GM19455 (cell line): ENCODE results near the gene UNC5A.
"Not testable (repeated sequence)": the region's sequence is repeated elsewhere in the genome, so short reads cannot be mapped to it uniquely, and the experiment has no call there.

ENCODE experiments used
- ATAC-seq: cut with Tn5 transposase; IDR thresholded peaks from one replicate; pipeline ENCODE4 v1.9.1; 2021; ENCODE audit not compliant: unreplicated experiment

The UNC5A gene

DNA sequence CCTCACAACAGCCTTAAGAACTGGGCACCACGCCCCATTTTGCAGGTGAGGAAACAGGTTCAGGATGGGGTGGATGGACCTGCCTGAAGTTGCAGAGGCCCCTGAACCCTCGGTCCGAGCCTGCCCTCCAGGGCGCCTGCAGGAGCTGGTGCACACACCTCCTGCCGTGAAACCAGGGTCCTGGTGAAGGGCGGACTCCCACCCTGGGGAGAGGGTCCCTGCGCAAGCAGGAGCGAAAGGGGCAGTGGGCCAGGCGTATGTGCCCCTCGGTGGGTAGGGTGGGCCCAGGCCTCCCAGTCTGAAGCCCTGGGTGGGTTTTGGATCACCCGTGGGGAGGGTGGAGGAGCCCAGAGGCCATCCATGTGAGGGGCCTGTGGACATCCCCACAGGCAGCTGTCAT, 50.9 kb downstream of the UNC5A start:
- no peak for ATAC-seq

DNA sequence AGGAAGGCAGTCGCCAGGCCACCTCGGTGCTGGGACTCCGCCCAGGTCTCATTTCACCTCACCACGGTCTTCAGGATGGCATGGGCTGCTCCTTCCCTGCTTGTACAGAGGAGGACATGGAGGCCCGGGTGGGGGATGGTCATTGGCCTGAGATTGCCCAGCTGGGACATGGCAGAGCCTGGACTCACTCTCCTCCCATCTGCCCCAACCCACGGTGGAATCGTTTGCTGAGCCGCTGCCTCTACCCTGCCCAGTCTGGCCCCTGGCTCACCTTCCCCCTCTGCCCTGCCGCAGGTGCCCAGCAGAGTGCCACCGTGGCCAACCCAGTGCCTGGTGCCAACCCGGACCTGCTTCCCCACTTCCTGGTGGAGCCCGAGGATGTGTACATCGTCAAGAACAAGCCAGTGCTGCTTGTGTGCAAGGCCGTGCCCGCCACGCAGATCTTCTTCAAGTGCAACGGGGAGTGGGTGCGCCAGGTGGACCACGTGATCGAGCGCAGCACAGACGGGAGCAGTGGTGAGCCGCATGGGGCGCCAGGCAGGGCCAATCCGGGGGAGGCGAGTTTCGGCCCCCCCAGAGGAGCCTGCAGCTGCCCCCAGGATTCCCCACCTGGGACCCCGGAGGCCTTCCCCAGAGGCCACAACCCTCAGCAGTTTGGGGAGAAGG, 52.1 kb downstream of the UNC5A start:
- ATAC-seq: no peak

DNA sequence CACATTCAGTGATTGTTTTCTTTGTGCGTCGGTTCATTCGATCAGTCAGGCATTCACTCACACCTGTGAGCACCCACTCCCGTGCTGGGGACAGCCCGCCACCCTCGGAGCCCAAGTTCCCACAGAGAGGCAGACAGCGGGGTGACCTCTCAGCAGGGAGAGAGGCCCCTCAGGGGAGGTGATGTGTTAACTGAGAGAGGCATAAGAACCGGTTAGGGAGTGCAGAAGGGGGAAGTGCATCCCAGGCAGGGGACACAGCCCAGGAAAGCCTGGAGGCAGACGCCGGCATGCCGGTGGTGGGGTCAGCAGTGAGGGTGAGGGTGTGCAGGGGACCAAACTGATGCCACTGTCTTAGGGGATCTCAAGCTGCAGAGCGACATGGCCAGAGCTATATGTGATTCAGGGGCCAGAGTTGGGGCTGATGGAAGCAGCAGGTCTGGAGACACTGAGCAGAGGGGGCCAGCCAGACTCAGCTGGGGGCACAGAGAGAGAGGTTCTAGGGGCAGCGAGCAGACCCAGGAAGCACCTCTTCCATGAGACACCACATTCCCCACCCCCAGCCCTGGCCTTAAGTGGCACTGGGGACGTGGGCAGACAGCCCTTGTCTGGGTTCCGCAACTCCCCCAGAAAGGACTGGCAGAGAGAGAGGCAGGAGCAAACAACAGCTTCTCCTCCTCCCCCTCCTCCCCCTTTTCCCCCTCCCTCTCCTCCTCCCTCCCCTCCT, 52.8 kb downstream of the UNC5A start:
- ATAC-seq: no peak

DNA sequence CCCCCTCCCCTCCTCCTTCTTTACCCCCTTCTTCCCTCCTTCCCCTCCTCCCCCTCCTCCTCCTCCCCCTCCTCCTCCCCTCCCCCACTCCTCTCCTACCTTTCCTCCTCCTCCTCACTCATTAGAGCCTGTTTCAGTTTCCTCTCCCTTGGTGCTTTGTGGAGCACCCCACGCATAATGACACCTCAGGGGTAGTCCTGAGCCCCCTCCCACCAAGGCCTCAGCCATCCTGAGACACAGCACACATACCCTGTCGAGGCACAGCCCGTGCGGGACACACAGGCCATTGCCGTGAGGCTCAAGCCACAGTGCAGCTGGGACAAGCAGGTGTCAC, 53.4 kb downstream of the UNC5A start:
- no peak for ATAC-seq

DNA sequence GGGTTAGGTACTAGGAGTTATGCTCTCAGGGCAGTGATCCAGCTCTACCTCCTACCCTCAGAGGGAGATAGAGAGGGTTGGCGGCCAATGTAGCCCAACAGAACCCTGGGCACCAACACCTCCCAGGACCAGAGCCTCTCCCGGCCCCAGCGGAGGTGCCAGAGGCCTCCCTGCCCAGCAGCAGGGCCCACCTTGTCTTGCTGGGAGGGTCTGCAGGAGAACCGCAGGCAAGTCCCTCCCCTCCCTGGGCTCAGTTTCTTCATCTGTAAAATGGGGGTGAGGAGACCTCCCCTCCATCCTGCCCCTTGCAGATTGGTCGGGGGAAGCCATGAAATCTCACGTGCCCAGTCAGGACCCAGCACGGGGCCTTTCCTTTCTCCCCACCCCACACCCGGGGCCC, 54.4 kb downstream of the UNC5A start:
- ATAC-seq: no peak

DNA sequence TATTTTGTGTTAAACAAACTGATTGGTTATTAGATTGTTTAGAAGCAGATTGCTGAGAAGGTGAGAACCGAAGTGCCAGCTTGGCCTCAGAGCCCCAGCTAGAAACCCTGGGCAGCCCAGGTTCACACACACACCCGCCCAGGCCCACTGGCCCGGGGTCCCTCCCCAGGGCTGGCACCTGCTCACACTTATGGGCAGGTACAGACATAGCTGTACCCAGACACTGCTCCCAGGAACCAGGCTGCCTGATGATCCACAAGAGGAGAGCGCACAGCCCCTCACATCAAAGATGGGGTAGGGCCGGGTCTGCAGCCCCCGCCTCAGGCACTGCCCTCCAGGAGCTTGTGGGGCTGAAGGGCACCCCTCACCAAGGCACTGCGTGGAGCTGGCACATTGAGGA, 55.6 kb downstream of the UNC5A start:
- no peak for ATAC-seq

DNA sequence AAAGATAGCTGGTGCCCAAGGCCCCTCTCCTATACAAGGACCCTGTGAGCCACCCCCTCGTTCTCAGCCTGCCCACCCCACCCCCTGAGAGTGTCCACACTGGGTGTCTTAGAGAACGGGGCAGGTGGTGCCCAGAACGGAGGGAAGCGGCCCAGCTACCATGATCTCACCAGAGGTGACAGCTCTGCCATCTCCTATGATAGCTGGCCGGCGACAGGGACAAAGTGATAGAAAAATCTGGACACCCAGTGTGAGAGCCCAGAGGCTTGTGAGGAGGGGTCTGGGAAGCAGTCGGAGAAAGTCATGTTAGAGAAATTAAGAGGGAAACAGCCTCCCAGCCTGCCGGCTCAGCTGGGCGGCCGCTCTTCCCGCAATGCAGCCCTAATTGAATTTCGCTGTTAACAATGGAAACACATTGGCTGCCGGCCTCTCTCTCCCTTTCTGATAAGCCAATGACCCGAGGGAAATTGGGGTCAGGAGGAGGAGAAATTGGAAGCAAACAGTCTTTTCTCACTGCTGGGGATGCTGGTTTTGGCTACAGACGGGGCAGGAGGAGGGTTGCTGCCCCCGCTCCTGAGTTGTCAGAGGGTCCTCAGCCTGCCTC, 56.5 kb downstream of the UNC5A start:
- ATAC-seq: no peak

DNA sequence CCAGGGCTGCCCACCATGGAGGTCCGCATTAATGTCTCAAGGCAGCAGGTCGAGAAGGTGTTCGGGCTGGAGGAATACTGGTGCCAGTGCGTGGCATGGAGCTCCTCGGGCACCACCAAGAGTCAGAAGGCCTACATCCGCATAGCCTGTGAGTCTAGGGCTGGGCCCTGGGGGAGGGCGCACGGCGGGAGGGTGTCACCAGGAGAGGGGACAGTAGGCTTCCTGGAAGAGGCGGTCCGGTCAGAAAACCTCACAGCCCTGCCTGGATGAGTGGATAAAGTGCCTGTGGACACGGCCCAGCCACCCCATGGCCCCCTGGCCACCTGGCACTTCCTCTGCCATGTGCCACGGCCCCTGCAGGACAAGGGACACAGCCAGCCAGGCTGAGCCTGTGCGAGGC, 57.8 kb downstream of the UNC5A start:
- no peak for ATAC-seq

DNA sequence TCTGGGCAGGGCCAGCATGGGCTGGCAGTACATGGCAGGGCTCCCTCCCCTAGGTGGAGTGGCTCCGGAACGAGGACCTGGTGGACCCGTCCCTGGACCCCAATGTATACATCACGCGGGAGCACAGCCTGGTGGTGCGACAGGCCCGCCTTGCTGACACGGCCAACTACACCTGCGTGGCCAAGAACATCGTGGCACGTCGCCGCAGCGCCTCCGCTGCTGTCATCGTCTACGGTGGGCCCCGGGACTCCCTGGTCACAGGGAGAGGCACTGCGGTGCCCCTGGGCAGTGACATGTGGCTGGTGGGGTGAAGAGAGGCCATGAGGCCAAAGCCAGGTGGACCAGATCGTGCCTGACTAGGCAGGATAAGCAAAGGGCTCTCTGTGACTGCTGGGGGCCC, 58.4 kb downstream of the UNC5A start:
- ATAC-seq: no peak

DNA sequence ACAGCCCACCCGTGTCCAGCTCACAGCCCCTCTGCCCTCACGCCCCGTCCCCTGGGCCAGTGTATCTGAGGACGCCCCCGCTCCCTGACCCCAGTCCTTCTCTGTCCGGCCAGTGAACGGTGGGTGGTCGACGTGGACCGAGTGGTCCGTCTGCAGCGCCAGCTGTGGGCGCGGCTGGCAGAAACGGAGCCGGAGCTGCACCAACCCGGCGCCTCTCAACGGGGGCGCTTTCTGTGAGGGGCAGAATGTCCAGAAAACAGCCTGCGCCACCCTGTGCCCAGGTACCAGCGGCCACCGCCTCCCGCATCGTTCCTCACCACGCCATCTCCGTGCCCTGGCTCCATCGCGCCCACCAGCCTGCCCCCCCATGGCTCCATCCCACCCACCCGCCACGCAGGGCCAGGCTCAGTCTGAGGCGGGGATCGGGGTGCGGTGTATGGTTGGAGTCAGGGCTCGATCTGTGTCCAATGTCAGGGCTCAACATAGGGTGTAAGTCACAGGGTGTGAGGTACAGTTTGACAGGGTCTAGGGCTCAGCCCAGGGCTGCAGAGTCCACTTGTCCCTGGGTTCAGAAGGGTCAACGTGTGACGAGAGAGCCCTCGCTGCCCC, 59.2 kb downstream of the UNC5A start:
- ATAC-seq: no peak

DNA sequence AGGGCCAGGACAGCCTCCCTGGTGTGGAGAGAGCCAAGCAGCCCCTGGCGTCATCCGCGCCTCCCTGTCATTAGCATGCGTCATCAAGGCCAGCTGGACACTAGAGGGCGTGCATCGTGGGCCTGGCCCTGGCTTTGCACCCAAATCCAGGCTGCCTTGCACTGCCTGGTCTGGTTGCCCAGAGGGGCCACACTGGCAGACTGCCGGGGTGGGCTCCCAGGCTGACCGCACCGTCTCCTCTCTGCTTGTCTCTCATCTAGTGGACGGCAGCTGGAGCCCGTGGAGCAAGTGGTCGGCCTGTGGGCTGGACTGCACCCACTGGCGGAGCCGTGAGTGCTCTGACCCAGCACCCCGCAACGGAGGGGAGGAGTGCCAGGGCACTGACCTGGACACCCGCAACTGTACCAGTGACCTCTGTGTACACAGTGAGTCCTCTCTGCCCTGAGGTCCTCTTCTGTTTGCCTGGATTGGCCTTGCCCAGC, 59.8 kb downstream of the UNC5A start:
- no peak for ATAC-seq

DNA sequence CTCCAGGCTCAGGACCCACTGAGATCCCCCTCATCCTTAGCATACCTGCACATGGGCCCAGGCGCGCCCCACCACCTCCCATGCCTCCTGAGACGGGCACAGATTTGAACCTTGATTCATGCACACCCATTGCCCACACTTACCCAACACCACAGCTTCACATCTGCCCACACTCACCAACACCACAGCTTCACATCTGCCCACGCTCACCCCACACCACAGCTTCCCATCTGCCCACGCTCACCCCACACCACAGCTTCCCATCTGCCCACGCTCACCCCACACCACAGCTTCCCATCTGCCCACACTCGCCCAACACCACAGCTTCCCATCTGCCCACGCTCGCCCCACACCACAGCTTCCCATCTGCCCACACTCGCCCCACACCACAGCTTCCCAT, 60.3 kb downstream of the UNC5A start:
- ATAC-seq: not testable (repeated sequence)

DNA sequence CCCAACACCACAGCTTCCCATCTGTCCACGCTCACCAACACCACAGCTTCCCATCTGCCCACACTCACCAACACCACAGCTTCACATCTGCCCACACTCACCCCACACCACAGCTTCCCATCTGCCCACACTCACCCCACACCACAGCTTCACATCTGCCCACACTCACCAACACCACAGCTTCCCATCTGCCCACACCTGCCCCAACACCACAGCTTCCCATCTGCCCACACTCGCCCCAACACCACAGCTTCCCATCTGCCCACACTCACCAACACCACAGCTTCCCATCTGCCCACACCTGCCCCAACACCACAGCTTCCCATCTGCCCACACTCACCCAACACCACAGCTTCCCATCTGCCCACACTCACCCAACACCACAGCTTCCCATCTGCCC, 62.2 kb downstream of the UNC5A start:
- ATAC-seq: not testable (repeated sequence)

DNA sequence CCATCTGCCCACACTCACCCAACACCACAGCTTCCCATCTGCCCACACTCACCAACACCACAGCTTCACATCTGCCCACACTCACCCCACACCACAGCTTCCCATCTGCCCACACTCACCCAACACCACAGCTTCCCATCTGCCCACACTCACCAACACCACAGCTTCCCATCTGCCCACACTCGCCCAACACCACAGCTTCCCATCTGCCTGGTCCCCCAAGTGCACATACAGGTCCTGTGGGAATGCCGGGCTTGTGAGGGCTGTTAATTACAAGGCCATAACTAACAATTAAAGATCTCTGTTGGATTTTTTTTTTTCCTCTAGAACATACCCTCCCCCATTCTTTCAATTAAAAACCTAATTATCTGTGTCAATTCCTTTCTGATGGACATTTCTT, 62.7 kb downstream of the UNC5A start:
- not testable (repeated sequence) for ATAC-seq

DNA sequence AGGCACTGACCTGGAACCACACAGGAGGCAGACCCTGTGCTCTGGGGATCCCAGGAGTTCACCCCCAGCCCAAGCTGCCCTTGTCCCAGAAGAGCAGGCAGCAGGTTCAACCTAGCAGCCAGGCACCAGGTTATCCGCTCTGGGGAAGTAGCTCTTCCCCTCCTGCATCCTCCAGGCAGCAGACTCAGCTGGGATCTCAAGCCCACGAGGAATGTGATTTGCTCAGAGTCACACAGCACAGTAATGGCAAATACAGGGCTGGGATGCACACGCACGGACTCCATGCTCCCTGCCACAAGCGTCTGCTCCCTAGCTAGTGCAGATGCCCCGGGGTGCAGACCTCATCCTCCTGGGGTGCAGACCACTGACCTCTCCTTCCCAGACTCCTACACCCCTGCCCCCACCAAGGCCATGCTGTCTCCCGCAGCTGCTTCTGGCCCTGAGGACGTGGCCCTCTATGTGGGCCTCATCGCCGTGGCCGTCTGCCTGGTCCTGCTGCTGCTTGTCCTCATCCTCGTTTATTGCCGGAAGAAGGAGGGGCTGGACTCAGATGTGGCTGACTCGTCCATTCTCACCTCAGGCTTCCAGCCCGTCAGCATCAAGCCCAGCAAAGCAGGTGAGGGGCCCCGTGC, 63.3 kb downstream of the UNC5A start:
- no peak for ATAC-seq

DNA sequence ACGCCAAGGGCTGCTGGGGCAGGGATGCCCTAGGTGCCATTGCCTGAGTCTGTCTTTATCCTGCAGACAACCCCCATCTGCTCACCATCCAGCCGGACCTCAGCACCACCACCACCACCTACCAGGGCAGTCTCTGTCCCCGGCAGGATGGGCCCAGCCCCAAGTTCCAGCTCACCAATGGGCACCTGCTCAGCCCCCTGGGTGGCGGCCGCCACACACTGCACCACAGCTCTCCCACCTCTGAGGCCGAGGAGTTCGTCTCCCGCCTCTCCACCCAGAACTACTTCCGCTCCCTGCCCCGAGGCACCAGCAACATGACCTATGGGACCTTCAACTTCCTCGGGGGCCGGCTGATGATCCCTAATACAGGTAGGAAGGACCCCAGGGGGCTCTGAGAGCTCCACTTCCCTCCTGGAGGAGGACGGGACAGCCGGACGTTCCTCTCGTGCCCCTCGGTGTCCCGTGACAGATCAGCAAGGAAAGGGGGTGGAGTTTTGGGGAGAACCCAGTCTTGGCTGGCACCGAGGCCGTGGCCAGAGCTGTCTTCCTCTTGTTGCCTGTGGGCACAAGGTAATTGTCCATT, 63.9 kb downstream of the UNC5A start:
- ATAC-seq: no peak

DNA sequence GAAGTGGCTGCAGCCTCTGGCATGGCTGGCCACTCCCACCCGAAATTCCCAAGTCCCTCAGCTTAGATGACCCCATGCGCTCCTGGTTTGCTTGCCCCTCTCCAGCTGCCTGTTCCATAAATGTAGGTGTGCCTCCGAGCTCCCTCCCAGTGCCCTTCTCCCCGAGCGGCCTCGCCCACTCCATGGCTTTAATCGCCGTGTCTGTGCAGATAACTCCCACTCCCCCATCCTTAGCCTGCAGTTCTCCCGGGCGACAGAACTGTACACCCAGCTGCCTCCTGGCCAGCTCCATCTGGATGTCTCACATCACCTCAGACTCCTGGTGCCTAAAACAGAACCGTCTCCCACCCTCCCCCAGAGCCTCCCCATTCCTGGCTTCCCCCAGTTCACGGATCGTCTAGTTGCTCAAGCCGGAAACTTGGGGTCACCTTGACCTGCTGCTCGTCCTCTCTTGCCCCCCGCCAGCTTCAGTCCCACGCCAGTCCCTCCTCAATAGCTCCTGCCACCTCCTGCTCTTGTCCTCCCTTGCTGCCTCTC, 64.7 kb downstream of the UNC5A start:
- ATAC-seq: no peak

DNA sequence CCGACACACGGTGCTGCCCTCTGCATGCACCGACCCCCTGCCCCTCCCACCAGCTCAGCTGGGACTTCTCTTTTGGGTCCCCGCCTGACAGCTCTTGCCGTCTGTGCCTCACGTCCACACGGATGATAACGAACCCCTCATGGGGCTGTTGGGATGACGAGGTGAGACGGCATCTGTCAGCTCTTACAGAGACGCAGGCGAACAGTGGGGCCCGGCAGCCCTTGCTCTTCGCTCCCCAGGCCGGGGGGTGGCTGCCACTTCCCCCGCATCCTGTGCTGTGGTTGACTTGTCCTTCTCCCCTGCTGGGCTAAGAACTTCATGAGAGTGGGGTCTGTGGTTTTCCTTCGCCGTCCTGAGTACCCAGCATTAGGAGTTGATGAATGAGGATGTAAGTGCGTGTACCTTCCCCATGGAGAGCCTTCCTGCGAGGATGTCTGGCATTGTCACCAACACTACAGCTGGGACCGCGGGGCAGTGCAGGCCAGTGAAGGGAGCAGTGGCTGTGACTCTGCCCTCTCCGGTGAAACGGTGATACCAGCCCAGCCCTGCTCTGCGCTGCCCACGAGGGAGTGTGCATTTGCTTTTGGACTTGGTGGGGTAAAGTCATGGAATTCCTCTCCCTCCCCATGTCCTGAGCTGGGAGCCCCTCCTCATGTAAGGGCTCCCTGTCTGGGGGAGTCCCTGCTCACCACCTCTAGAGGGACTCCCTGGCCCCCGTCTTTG, 65.6 kb downstream of the UNC5A start:
- ATAC-seq: no peak

DNA sequence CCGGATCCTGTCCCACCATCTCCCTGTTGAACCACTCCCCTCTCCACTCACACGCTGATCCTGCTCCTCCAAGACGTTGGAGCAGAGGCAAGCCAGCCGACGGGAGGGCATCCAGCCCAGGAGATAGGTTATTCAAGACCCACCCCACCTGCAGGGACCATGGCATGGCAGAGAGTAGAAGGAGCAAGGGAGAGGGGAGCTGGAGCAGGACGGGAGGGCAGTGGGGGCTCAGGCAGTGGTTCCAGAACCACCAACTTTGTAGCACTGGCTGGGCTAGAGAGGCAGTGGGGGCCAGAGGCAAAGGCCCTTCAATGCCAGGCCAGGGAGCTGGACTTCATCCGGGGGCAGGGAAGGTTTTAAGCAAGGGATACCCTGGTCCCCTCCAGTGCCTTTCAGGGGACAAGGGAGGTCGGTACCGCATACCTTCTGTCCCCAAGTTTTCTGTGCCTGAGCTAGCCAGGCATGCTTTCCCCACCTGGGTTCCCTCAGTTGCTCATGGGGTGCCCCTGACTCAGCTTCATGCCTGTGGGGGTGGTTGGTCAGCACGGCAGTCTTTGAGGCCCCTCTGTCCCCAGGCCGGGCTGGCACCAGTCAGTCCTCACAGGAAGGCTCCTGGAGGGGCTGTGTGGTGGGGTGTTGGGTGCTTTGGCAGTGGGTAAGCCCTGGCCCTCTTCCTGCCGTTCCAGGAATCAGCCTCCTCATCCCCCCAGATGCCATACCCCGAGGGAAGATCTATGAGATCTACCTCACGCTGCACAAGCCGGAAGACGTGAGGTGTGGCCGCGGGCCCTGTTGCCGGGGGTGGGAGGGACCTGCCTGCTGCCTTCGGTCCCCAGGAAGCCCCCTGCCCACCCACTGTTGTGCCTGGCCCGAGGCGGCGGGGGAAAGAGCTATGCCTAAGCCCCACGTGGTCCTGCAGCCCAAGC, 66.4 kb downstream of the UNC5A start:
- ATAC-seq: no peak
